K562 (cell line): ENCODE measurements around the gene WFDC2. TPM values are rescaled to one million over a fixed set of nuclear protein-coding genes. Genes with fewer than 3 reads are reported as not detected.
A peak's percentile ranks its signal among the peaks of the same experiment; 100 is the strongest.

ENCODE experiments used
- BCL6 ChIP-seq: fragments of 250-450 bp; sonication (Bioruptor Pico); IDR thresholded peaks from 2 replicates; pipeline ENCODE4 v1.4.0; 2020
- C11orf30 ChIP-seq: fragments of 450-650 bp; IDR thresholded peaks from 2 replicates; pipeline ENCODE4 v1.6.1; 2016; ENCODE audit warnings: low read depth, mild to moderate bottlenecking
- FOXA3 ChIP-seq, 2 experiments: fragments of 450-650 bp in 1 of 2; sonication (generic) in 1 of 2; formaldehyde crosslinking; IDR thresholded peaks in 1 of 2; conservative IDR thresholded peaks in 1 of 2; 2 replicates each; pipeline versions ENCODE4 v1.4.0 to v1.8.0; 2020 to 2022; ENCODE audit warnings: mild to moderate bottlenecking in 2 of 2, missing genetic modification reagents in 1 of 2
- KLF10 ChIP-seq: fragments of 250-450 bp; sonication (Bioruptor Pico); IDR thresholded peaks from 2 replicates; pipeline ENCODE4 v1.6.1; 2021; ENCODE audit warnings: matching md5 sums
- MAFG ChIP-seq: fragments of 450-650 bp; conservative IDR thresholded peaks from 2 replicates; pipeline ENCODE4 v1.6.1; 2016; ENCODE audit warnings: missing genetic modification characterization, missing compliant biosample characterization
- PTBP1 ChIP-seq: fragments of 200-400 bp; formaldehyde crosslinking; IDR thresholded peaks from 2 replicates; pipeline ENCODE4 v1.6.1; 2017; ENCODE audit warnings: low read depth, low read length
- PURB ChIP-seq: sonication (generic); formaldehyde crosslinking; IDR thresholded peaks from 2 replicates; pipeline ENCODE4 v1.9.0; 2021; ENCODE audit warnings: low read depth, mild to moderate bottlenecking, missing genetic modification reagents
- RBM34 ChIP-seq: fragments of 200-400 bp; formaldehyde crosslinking; IDR thresholded peaks from 2 replicates; pipeline ENCODE4 v1.6.1; 2018; ENCODE audit warnings: low read length, borderline replicate concordance; ENCODE audit not compliant: insufficient read depth
- SETDB1 ChIP-seq: IDR thresholded peaks from one replicate; pipeline ENCODE4 v1.6.1; 2012; ENCODE audit warnings: low read length, control low read depth, inconsistent platforms
- TCF7 ChIP-seq: sonication (generic); IDR thresholded peaks from 2 replicates; pipeline ENCODE4 v1.6.1; 2016; ENCODE audit warnings: antibody characterized with exemption, borderline replicate concordance
- ZNF165 ChIP-seq: fragments of 250-450 bp; sonication (Bioruptor Pico); IDR thresholded peaks from 2 replicates; pipeline ENCODE4 v1.4.0; 2020; ENCODE audit warnings: borderline replicate concordance
- ZNF766 ChIP-seq: fragments of 200-800 bp; sonication (Bioruptor generic); conservative IDR thresholded peaks from 2 replicates; pipeline ENCODE4 v1.6.1; 2016; ENCODE audit warnings: missing genetic modification characterization, missing compliant biosample characterization
- polyA plus RNA-seq, 8 experiments: library from polyadenylated mRNA; depleted of rRNA in 4 of 8; stranded (reverse) in 5 of 8; unstranded in 3 of 8; fragments of >200 nt; fragmentation: Nextera tagmentation in 2 of 8; fragmentation: Illumina TruSeq in 1 of 8; extraction: Ambion mirVana in 2 of 8; extraction: Trizol in 1 of 8; gene quantifications; 2 replicates each; pipeline versions ENCODE4 v1.2.1 to v1.2.3, GENCODE V29; 2011 to 2014; ENCODE audit warnings: inconsistent platforms in 1 of 8, missing spikeins in 1 of 8
- total RNA-seq, 7 experiments: library from RNA; depleted of rRNA in 6 of 7; stranded (reverse); fragments of >200 nt in 6 of 7; fragmentation: Illumina TruSeq in 2 of 7; extraction: Trizol in 2 of 7; gene quantifications; 2 replicates each; pipeline versions ENCODE4 v1.2.1 to v1.2.3, GENCODE V29; 2011 to 2021; ENCODE audit warnings: low replicate concordance in 1 of 7
- TF ChIP-seq, protein P1 (sequence below): fragments of 250-450 bp; sonication (Bioruptor Pico); IDR thresholded peaks from 2 replicates; pipeline ENCODE4 v1.4.0; 2020; ENCODE audit warnings: mild to moderate bottlenecking, moderate library complexity, borderline replicate concordance
- TF ChIP-seq, protein P2 (sequence below): fragments of 450-650 bp; formaldehyde crosslinking; IDR thresholded peaks from 2 replicates; pipeline ENCODE4 v1.4.0; 2020; ENCODE audit warnings: mild to moderate bottlenecking, mixed read lengths
- TF ChIP-seq, protein P3 (sequence below): sonication (generic); IDR thresholded peaks from 2 replicates; pipeline ENCODE4 v1.6.1; 2016
- TF ChIP-seq, protein P4 (sequence below): fragments of 450-650 bp; IDR thresholded peaks from 2 replicates; pipeline ENCODE4 v1.6.1; 2014; ENCODE audit warnings: low read depth, mild to moderate bottlenecking, moderate library complexity, borderline replicate concordance
- TF ChIP-seq, protein P5 (sequence below), 2 experiments: fragments of 450-650 bp; conservative IDR thresholded peaks; 2 replicates each; pipeline ENCODE4 v1.6.1; 2017; ENCODE audit warnings: mild to moderate bottlenecking in 2 of 2, moderate library complexity in 2 of 2

The WFDC2 gene
- total and polyA plus RNA-seq, 9 of the 15 experiments (the other 6 are each of a cell fraction or from before 2014, with no cell fraction given) = not detected

DNA sequence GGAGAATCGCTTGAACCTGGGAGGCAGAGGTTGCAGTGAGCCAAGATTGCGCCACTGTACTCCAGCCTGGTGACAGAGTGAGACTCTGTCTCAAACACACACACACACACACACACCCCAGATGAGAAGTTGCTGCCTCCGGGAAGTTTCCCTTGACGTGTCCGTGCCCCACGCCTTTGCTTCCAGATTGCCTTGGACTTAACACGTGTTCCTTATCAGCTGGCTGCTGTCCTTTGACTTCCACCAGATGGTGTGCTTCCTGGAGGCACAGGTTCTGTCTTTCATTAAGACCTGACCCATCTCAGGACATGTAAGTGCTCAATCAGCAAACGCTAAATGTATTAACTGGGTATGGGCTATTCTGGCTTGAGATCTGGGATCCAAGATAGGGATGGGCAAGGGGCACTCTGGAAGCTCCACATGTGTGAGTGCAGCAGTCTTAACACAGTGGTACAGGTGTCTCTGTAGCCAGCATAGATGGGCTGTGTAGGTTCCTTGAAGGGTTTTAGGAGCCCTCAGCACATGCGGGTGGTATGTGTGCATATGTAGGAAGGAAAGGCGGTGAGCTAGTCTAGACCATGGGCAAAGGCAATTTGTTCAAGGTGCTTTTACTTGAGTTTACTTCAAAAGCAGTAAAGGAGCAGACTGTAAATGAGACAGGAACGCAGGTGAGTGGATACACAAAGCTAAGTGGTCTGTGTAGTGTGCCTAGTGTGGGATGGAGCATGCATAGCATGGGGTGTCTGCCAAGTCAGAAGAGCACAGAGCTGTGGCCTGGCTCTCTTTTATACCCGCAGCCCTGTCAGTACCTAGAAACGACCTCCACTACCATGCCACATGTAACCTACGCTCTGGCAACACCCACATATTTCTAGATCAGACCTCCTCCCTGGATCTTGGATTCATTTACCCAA lies 42.1 kb upstream of the WFDC2 start (continued):
- TF ChIP-seq, protein P1, sequence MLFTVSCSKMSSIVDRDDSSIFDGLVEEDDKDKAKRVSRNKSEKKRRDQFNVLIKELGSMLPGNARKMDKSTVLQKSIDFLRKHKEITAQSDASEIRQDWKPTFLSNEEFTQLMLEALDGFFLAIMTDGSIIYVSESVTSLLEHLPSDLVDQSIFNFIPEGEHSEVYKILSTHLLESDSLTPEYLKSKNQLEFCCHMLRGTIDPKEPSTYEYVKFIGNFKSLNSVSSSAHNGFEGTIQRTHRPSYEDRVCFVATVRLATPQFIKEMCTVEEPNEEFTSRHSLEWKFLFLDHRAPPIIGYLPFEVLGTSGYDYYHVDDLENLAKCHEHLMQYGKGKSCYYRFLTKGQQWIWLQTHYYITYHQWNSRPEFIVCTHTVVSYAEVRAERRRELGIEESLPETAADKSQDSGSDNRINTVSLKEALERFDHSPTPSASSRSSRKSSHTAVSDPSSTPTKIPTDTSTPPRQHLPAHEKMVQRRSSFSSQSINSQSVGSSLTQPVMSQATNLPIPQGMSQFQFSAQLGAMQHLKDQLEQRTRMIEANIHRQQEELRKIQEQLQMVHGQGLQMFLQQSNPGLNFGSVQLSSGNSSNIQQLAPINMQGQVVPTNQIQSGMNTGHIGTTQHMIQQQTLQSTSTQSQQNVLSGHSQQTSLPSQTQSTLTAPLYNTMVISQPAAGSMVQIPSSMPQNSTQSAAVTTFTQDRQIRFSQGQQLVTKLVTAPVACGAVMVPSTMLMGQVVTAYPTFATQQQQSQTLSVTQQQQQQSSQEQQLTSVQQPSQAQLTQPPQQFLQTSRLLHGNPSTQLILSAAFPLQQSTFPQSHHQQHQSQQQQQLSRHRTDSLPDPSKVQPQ (CRISPR knock-in tag) = no peak
- TF ChIP-seq BCL6 (CRISPR knock-in tag) = no peak
- no peak for TF ChIP-seq RBM34
- TF ChIP-seq, protein P2, sequence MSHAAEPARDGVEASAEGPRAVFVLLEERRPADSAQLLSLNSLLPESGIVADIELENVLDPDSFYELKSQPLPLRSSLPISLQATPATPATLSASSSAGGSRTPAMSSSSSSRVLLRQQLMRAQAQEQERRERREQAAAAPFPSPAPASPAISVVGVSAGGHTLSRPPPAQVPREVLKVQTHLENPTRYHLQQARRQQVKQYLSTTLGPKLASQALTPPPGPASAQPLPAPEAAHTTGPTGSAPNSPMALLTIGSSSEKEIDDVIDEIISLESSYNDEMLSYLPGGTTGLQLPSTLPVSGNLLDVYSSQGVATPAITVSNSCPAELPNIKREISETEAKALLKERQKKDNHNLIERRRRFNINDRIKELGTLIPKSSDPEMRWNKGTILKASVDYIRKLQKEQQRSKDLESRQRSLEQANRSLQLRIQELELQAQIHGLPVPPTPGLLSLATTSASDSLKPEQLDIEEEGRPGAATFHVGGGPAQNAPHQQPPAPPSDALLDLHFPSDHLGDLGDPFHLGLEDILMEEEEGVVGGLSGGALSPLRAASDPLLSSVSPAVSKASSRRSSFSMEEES (CRISPR knock-in tag) = no peak
- TF ChIP-seq KLF10 (CRISPR knock-in tag) = no peak
- TF ChIP-seq FOXA3 (CRISPR knock-in tag; conservative IDR thresholded peaks at IDR 0.05 in 1 of 2, IDR thresholded peaks at IDR 0.05 in 1 of 2) = no peak
- peak; percentile 54 for TF ChIP-seq MAFG (tag)
- TF ChIP-seq PURB (CRISPR knock-in tag) = no peak
- TF ChIP-seq, protein P3, sequence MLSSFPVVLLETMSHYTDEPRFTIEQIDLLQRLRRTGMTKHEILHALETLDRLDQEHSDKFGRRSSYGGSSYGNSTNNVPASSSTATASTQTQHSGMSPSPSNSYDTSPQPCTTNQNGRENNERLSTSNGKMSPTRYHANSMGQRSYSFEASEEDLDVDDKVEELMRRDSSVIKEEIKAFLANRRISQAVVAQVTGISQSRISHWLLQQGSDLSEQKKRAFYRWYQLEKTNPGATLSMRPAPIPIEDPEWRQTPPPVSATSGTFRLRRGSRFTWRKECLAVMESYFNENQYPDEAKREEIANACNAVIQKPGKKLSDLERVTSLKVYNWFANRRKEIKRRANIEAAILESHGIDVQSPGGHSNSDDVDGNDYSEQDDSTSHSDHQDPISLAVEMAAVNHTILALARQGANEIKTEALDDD = no peak
- no peak for TF ChIP-seq TCF7
- TF ChIP-seq, protein P4, sequence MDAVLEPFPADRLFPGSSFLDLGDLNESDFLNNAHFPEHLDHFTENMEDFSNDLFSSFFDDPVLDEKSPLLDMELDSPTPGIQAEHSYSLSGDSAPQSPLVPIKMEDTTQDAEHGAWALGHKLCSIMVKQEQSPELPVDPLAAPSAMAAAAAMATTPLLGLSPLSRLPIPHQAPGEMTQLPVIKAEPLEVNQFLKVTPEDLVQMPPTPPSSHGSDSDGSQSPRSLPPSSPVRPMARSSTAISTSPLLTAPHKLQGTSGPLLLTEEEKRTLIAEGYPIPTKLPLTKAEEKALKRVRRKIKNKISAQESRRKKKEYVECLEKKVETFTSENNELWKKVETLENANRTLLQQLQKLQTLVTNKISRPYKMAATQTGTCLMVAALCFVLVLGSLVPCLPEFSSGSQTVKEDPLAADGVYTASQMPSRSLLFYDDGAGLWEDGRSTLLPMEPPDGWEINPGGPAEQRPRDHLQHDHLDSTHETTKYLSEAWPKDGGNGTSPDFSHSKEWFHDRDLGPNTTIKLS = 0 out of 2 replicates have a peak, but pooled peaks have one; percentile 56
- TF ChIP-seq ZNF165 (CRISPR knock-in tag) = no peak
- TF ChIP-seq C11orf30 = peak; percentile 75
- TF ChIP-seq, protein P5, sequence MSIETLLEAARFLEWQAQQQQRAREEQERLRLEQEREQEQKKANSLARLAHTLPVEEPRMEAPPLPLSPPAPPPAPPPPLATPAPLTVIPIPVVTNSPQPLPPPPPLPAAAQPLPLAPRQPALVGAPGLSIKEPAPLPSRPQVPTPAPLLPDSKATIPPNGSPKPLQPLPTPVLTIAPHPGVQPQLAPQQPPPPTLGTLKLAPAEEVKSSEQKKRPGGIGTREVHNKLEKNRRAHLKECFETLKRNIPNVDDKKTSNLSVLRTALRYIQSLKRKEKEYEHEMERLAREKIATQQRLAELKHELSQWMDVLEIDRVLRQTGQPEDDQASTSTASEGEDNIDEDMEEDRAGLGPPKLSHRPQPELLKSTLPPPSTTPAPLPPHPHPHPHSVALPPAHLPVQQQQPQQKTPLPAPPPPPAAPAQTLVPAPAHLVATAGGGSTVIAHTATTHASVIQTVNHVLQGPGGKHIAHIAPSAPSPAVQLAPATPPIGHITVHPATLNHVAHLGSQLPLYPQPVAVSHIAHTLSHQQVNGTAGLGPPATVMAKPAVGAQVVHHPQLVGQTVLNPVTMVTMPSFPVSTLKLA (conservative IDR thresholded peaks at IDR 0.05) = peak; percentile 88 to 95
- TF ChIP-seq ZNF766 = no peak
- TF ChIP-seq SETDB1 = no peak
- no peak for TF ChIP-seq PTBP1
